Fibroblast of lung (primary cell): ENCODE results near the gene ZFY. TPM values are rescaled to one million over a fixed set of nuclear protein-coding genes. Genes with fewer than 3 reads are reported as not detected.

Experiments
- DNase-seq, 2 donors: peaks; one replicate each; pipeline versions ENCODE4 v3.0.0 to v3.0.0-alpha.2; 2010; ENCODE audit warnings: low read depth in 2 of 2
- H2AFZ ChIP-seq: 2 replicates; pipeline ENCODE4 v1.5.1; 2012; ENCODE audit warnings: low read length, control low read depth, inconsistent platforms
- H3K27ac ChIP-seq: 2 replicates; pipeline ENCODE4 v1.5.1; 2011; ENCODE audit warnings: low read length, control low read depth; ENCODE audit not compliant: insufficient read depth
- H3K27me3 ChIP-seq: 2 replicates; pipeline ENCODE4 v1.5.1; 2011; ENCODE audit warnings: mild to moderate bottlenecking, low read length; ENCODE audit not compliant: control insufficient read depth, insufficient read depth
- H3K36me3 ChIP-seq: 2 replicates; pipeline ENCODE4 v1.5.1; 2011; ENCODE audit warnings: low read length; ENCODE audit not compliant: control insufficient read depth, insufficient read depth
- H3K4me1 ChIP-seq: 2 replicates; pipeline ENCODE4 v1.5.1; 2011; ENCODE audit warnings: low read length; ENCODE audit not compliant: control insufficient read depth, insufficient read depth; ENCODE audit errors: extremely low read depth
- H3K4me2 ChIP-seq: 2 replicates; pipeline ENCODE4 v1.5.1; 2011; ENCODE audit warnings: low read length, control low read depth; ENCODE audit not compliant: insufficient read depth; ENCODE audit errors: extremely low read depth
- H3K4me3 ChIP-seq, 4 experiments: fragments of 200-600 bp in 1 of 4; sonication (generic) in 1 of 4; replicated peaks in 1 of 4; 2 replicates each; pipeline ENCODE4 v1.5.1; 2011 to 2016; ENCODE audit warnings: low read length in 4 of 4, low read depth in 3 of 4, mild to moderate bottlenecking in 3 of 4, control low read depth in 2 of 4, inconsistent platforms in 1 of 4, mixed read lengths in 1 of 4; ENCODE audit not compliant: insufficient read depth in 1 of 4; ENCODE audit errors: control extremely low read depth in 1 of 4
- H3K79me2 ChIP-seq: 2 replicates; pipeline ENCODE4 v1.5.1; 2012; ENCODE audit warnings: mild to moderate bottlenecking, low read length, inconsistent platforms; ENCODE audit not compliant: control insufficient read depth, insufficient read depth
- H3K9ac ChIP-seq: 2 replicates; pipeline ENCODE4 v1.5.1; 2011; ENCODE audit warnings: mild to moderate bottlenecking, low read length, control low read depth; ENCODE audit not compliant: insufficient read depth
- H3K9me3 ChIP-seq: 2 replicates; pipeline ENCODE4 v1.5.1; 2012; ENCODE audit warnings: low read depth, low read length; ENCODE audit not compliant: control insufficient read depth, insufficient read depth
- H4K20me1 ChIP-seq: 2 replicates; pipeline ENCODE4 v1.5.1; 2011; ENCODE audit warnings: low read length; ENCODE audit not compliant: control insufficient read depth, insufficient read depth; ENCODE audit errors: extremely low read depth
- CTCF ChIP-seq, 2 donors: IDR thresholded peaks in 1 of 2; conservative IDR thresholded peaks in 1 of 2; 1 replicate in 1 of 2; 2 replicates in 1 of 2; pipeline ENCODE4 v1.5.1; 2011 to 2012; ENCODE audit warnings: low read length in 2 of 2, control low read depth in 1 of 2, inconsistent platforms in 1 of 2, low read depth in 1 of 2, mild to moderate bottlenecking in 1 of 2
- EZH2 ChIP-seq: IDR thresholded peaks from 2 replicates; pipeline ENCODE4 v1.5.1; 2012; ENCODE audit warnings: low read length, control low read depth, mild to moderate bottlenecking; ENCODE audit errors: missing control alignments
- polyA plus RNA-seq, 2 donors: library from polyadenylated mRNA; depleted of rRNA in 1 of 2; stranded (reverse) in 1 of 2; unstranded in 1 of 2; fragments of >200 nt; gene quantifications; 2 replicates each; pipeline ENCODE4 v1.2.1, GENCODE V29; 2011 to 2012; ENCODE audit warnings: missing spikeins in 1 of 2
- total RNA-seq: library from RNA; depleted of rRNA; stranded (reverse); fragments of >200 nt; gene quantifications from 2 replicates; pipeline ENCODE4 v1.2.1, GENCODE V29; 2014

Gene ZFY
- total and polyA plus RNA-seq, 2 donors (not counting 1 experiment from before 2014, with no cell fraction given), result 11.6 TPM; not detected in 1

DNA sequence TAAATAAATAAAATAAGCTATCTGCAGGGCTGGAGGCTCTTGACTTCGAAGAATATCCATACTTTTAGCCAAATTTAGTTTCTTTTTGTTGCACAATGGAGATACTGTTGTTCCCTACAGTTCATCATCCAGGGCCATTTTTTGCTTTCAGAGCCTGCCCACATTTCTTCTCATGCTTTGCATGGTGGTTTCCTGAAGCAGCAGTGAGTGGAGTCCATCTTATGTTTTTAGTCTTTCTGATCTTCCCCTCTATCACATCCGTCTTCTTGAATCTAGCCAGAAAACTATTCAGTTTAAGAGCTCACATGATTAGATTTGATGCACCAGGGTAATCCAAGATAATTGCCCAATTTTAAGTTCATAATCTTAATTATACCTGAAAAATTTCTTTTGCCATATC is 19.6 kb downstream of the ZFY start:
- no peak for DNase-seq
- Histone ChIP-seq H3K9me3 (no peaks in the 10 kb centered on the region), H3K9ac (no peak overlapping the region), H2AFZ (no peak overlapping the region), H3K27me3 (no peaks in the 10 kb centered on the region), H4K20me1 (no peaks in the 10 kb centered on the region), H3K4me2 (no peak overlapping the region), H3K36me3 (no peaks in the 10 kb centered on the region), H3K4me3 (no peak overlapping the region), H3K4me1 (no peaks in the 10 kb centered on the region), H3K27ac (no peak overlapping the region), H3K79me2 (peaks cover 2% of the 10 kb centered on the region)
- no peak for TF ChIP-seq EZH2
- TF ChIP-seq CTCF (conservative IDR thresholded peaks at IDR 0.05 in 1 of 2, IDR thresholded peaks at IDR 0.05 in 1 of 2; ENCODE audit: low read depth in 1 of 2, low read length in 2 of 2), result no peak

DNA sequence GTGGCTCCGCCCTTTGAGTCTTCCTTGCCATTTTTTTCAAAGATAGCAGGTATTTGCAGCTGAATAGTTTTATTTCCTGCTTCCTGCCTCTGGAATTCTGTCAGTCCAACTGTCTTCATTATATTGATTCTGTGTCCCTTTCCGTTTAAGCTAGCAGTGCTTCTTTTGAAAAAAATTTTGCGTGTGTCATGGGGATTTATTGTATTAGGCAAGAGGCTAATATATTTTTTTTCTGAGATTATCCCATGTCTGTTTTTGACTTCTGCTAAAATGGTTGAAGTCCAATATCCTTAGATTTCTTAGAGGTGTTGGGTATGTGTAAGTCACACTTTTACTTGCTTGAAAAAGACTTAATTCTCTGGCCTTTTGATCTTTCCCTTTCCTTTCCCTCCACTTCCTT is 20.4 kb downstream of the ZFY start:
- TF ChIP-seq EZH2 (no peak), CTCF (conservative IDR thresholded peaks at IDR 0.05 in 1 of 2, IDR thresholded peaks at IDR 0.05 in 1 of 2; ENCODE audit: low read depth in 1 of 2, low read length in 2 of 2) (no peak)

DNA sequence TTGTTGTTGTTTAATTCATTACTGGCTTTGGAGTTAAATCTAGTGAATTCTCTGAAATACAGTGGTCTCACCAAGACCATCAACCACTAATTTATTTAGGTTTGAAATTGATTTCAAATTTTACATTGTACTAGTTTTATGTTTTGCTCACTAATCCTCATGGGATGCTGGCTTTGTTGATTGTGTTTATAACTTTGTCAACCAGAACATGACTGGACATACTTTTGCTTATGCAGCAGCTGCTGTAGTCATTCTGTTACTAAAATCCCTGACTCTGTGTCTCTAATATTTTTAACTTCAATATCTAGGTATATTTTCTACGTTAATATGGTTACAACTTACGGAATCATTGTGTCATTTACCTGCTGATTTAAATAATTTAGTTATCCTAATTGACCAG is 26.9 kb downstream of the ZFY start:
- H3K79me2 ChIP-seq, result no peaks in the 10 kb centered on the region
- no peaks in the 10 kb centered on the region for H3K27me3 ChIP-seq
- no peaks in the 10 kb centered on the region for H3K36me3 ChIP-seq
- no peak for TF ChIP-seq EZH2
- no peak for TF ChIP-seq CTCF (conservative IDR thresholded peaks at IDR 0.05 in 1 of 2, IDR thresholded peaks at IDR 0.05 in 1 of 2; ENCODE audit: low read depth in 1 of 2, low read length in 2 of 2)
- no peaks in the 10 kb centered on the region for H3K9me3 ChIP-seq
- no peak overlapping the region for H3K4me2 ChIP-seq
- no peak overlapping the region for H2AFZ ChIP-seq
- no peak for DNase-seq
- H3K27ac ChIP-seq, result no peak overlapping the region
- no peaks in the 10 kb centered on the region for H4K20me1 ChIP-seq
- H3K4me1 ChIP-seq, result no peaks in the 10 kb centered on the region
- H3K9ac ChIP-seq, result no peak overlapping the region
- H3K4me3 ChIP-seq, result no peak overlapping the region

More for the DNA sequence above, 20.4 kb downstream of the ZFY start:
- H3K4me2 ChIP-seq, result no peak overlapping the region
- H3K9ac ChIP-seq, result no peak overlapping the region
- H3K36me3 ChIP-seq, result no peaks in the 10 kb centered on the region
- no peak overlapping the region for H3K4me3 ChIP-seq
- no peak overlapping the region for H2AFZ ChIP-seq
- no peak for DNase-seq
- no peak overlapping the region for H3K27ac ChIP-seq
- no peaks in the 10 kb centered on the region for H4K20me1 ChIP-seq
- H3K27me3 ChIP-seq, result no peaks in the 10 kb centered on the region
- H3K79me2 ChIP-seq, result no peaks in the 10 kb centered on the region
- H3K9me3 ChIP-seq, result no peaks in the 10 kb centered on the region
- H3K4me1 ChIP-seq, result no peaks in the 10 kb centered on the region
